Stimulated activated naive CD8-positive, alpha-beta T cell treated with anti-CD3 and anti-CD28 coated beads, Interleukin-15, Interleukin-2, amounts not matched to agents 100 U/mL and 50 U/mL, for 24 hours (primary cell): ENCODE measurements around the gene DOCK4.

Experiments used
- ATAC-seq: fragments of 150-1000 bp; cut with Tn5 transposase; one replicate; pipeline ENCODE4 v1.10.0; 2021
- DNase-seq: peaks from one replicate; pipeline ENCODE4 v3.0.0; 2021

DOCK4 gene

GRCh38 chr7:111892588-111892987 lies 313.6 kb downstream of the DOCK4 start:
- ATAC-seq (no peak), DNase-seq (no peak)

- DNase-seq (no peak), ATAC-seq (no peak)
These were observed 318.5 kb downstream of the DOCK4 start for GRCh38 chr7:111887734-111888133.

GRCh38 chr7:111886233-111886632 lies 320.0 kb downstream of the DOCK4 start:
- ATAC-seq (no peak), DNase-seq (no peak)

- DNase-seq = no peak
- no peak for ATAC-seq
These were observed 323.0 kb downstream of the DOCK4 start for GRCh38 chr7:111883241-111883640.

- DNase-seq (no peak), ATAC-seq (no peak)
These were observed 327.4 kb downstream of the DOCK4 start for GRCh38 chr7:111878785-111879184.

GRCh38 chr7:111877931-111878330 lies 328.3 kb downstream of the DOCK4 start:
- DNase-seq (no peak), ATAC-seq (no peak)

GRCh38 chr7:111873963-111874690 lies 332.1 kb downstream of the DOCK4 start:
- ATAC-seq (no peak), DNase-seq (no peak)

- no peak for DNase-seq
- ATAC-seq = no peak
These were observed 332.9 kb downstream of the DOCK4 start for GRCh38 chr7:111873326-111873646.

- ATAC-seq = no peak
- DNase-seq = no peak
These were observed 333.5 kb downstream of the DOCK4 start for GRCh38 chr7:111872450-111873325.

GRCh38 chr7:111871283-111871682 lies 334.9 kb downstream of the DOCK4 start:
- ATAC-seq (no peak), DNase-seq (no peak)

- ATAC-seq = no peak
- no peak for DNase-seq
These were observed 336.9 kb downstream of the DOCK4 start for GRCh38 chr7:111869280-111869679.

GRCh38 chr7:111867348-111867931 lies 338.8 kb downstream of the DOCK4 start:
- no peak for DNase-seq
- no peak for ATAC-seq

- ATAC-seq (no peak), DNase-seq (no peak)
These were observed 339.4 kb downstream of the DOCK4 start for GRCh38 chr7:111866787-111867186.

- no peak for DNase-seq
- no peak for ATAC-seq
These were observed 340.8 kb downstream of the DOCK4 start for GRCh38 chr7:111865430-111865829.

GRCh38 chr7:111864291-111864976 lies 341.8 kb downstream of the DOCK4 start:
- ATAC-seq = no peak
- DNase-seq = no peak

- DNase-seq (no peak), ATAC-seq (no peak)
These were observed 342.9 kb downstream of the DOCK4 start for GRCh38 chr7:111863269-111863668.

GRCh38 chr7:111860248-111860647 lies 346.0 kb downstream of the DOCK4 start:
- ATAC-seq (no peak), DNase-seq (no peak)

GRCh38 chr7:111858331-111858730 lies 347.9 kb downstream of the DOCK4 start:
- ATAC-seq (no peak), DNase-seq (no peak)

GRCh38 chr7:111855842-111856227 lies 350.4 kb downstream of the DOCK4 start:
- ATAC-seq = no peak
- DNase-seq = no peak

- ATAC-seq (peak; percentile 46), DNase-seq (no peak)
These were observed 350.9 kb downstream of the DOCK4 start for GRCh38 chr7:111855161-111855841.

- DNase-seq (no peak), ATAC-seq (no peak)
These were observed 352.8 kb downstream of the DOCK4 start for GRCh38 chr7:111853201-111853990.
